Esophagus squamous epithelium (tissue), 4 donors: ENCODE data around the gene APBA2.

ENCODE experiments used
- POLR2A ChIP-seq, 4 donors: fragments of 450-650 bp; IDR thresholded peaks; one replicate each; pipeline ENCODE4 v1.6.1; 2017; ENCODE audit warnings: antibody characterized with exemption in 4 of 4, mild to moderate bottlenecking in 4 of 4, moderate library complexity in 3 of 4
- TF ChIP-seq, protein P1 (sequence below), 6 experiments: fragments of 450-650 bp in 4 of 6; fragments of 200-600 bp in 2 of 6; sonication (generic) in 2 of 6; IDR thresholded peaks; one replicate each; pipeline ENCODE4 v1.5.1; 2016 to 2019; ENCODE audit warnings: antibody characterized with exemption in 6 of 6, mild to moderate bottlenecking in 4 of 6, moderate library complexity in 4 of 6

DNA sequence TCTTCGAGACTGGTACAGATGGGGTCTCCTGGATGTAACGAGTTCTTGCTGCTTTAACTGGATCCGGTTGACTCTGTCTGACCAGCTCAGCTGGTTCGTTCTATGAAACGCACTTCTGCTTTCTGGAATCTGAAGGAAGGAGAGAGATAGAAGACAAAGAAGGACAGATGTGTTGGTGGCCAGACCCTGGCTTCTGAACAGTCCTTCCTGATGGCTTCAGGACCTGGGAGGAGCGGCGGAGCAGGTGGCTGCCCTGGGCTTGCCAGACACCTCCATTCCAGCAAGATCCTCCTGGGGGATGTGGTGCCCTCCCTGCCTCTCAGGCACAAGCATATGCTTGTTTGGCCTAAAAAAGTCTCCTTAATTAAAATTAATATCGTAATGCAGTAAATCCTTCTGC, 99.9 kb downstream of the APBA2 start:
- TF ChIP-seq, protein P1, sequence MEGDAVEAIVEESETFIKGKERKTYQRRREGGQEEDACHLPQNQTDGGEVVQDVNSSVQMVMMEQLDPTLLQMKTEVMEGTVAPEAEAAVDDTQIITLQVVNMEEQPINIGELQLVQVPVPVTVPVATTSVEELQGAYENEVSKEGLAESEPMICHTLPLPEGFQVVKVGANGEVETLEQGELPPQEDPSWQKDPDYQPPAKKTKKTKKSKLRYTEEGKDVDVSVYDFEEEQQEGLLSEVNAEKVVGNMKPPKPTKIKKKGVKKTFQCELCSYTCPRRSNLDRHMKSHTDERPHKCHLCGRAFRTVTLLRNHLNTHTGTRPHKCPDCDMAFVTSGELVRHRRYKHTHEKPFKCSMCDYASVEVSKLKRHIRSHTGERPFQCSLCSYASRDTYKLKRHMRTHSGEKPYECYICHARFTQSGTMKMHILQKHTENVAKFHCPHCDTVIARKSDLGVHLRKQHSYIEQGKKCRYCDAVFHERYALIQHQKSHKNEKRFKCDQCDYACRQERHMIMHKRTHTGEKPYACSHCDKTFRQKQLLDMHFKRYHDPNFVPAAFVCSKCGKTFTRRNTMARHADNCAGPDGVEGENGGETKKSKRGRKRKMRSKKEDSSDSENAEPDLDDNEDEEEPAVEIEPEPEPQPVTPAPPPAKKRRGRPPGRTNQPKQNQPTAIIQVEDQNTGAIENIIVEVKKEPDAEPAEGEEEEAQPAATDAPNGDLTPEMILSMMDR (IDR thresholded peaks at IDR 0.05) = no peak
- no peak for TF ChIP-seq POLR2A (IDR thresholded peaks at IDR 0.05)
